Gastroesophageal sphincter (tissue), 4 donors: ENCODE results near the gene LIPC. TPM values are rescaled to one million over a fixed set of nuclear protein-coding genes. Genes with fewer than 3 reads are reported as not detected.
A peak's percentile ranks its signal among the peaks of the same experiment; 100 is the strongest.

ENCODE experiments used
- ATAC-seq: fragments of 150-250 bp; one replicate; pipeline ENCODE4 v1.9.1; 2016; ENCODE audit warnings: mild to moderate bottlenecking, moderate library complexity
- H3K27ac ChIP-seq, 4 donors: fragments of 200-600 bp; sonication (generic) in 3 of 4; 1 replicate in 3 of 4; 2 replicates in 1 of 4; pipeline ENCODE4 v1.5.1; 2016 to 2019
- H3K27me3 ChIP-seq: fragments of 200-600 bp; sonication (generic); one replicate; pipeline ENCODE4 v1.5.1; 2019
- H3K36me3 ChIP-seq, 2 donors: fragments of 200-600 bp; sonication (generic); one replicate each; pipeline ENCODE4 v1.5.1; 2019; ENCODE audit warnings: control low read depth in 1 of 2
- H3K4me1 ChIP-seq, 3 donors: fragments of 200-600 bp; sonication (generic); 1 replicate in 2 of 3; 2 replicates in 1 of 3; pipeline ENCODE4 v1.5.1; 2016 to 2019; ENCODE audit warnings: control low read depth in 2 of 3
- H3K4me3 ChIP-seq, 2 donors: fragments of 200-600 bp; sonication (generic); one replicate each; pipeline ENCODE4 v1.5.1; 2019; ENCODE audit warnings: mild to moderate bottlenecking in 1 of 2, moderate library complexity in 1 of 2
- H3K9me3 ChIP-seq, 3 donors: fragments of 200-600 bp; sonication (generic); one replicate each; pipeline ENCODE4 v1.5.1; 2017 to 2019; ENCODE audit warnings: control low read depth in 2 of 3
- EP300 ChIP-seq: sonication (generic); formaldehyde crosslinking; IDR thresholded peaks from one replicate; pipeline ENCODE4 v1.6.1; 2017; ENCODE audit warnings: antibody characterized with exemption, mild to moderate bottlenecking
- POLR2A ChIP-seq, 2 donors: fragments of 450-650 bp; IDR thresholded peaks; one replicate each; pipeline ENCODE4 v1.6.1; 2017; ENCODE audit warnings: antibody characterized with exemption in 2 of 2, mild to moderate bottlenecking in 2 of 2, moderate library complexity in 1 of 2
- POLR2AphosphoS5 ChIP-seq: sonication (generic); formaldehyde crosslinking; IDR thresholded peaks from one replicate; pipeline ENCODE4 v1.6.1; 2017; ENCODE audit warnings: antibody characterized with exemption
- WGBS, 2 donors: methylation state at CpG; one replicate each; pipeline ENCODE4 v1.1.5; 2018; ENCODE audit warnings: low coverage in 1 of 2; 5-methylcytosine and 5-hydroxymethylcytosine counted together
- total RNA-seq, 4 donors: library from RNA; depleted of rRNA; stranded (reverse); fragments of >200 nt; gene quantifications; one replicate each; pipeline ENCODE4 v1.1.0, GENCODE V29; 2016
- TF ChIP-seq, protein P1 (sequence below), 4 experiments: fragments of 200-600 bp in 2 of 4; fragments of 450-650 bp in 2 of 4; sonication (generic) in 1 of 4; IDR thresholded peaks; one replicate each; pipeline ENCODE4 v1.5.1; 2017 to 2019; ENCODE audit warnings: antibody characterized with exemption in 4 of 4, mild to moderate bottlenecking in 2 of 4, moderate library complexity in 2 of 4

The LIPC gene
- total RNA-seq, 4 donors from 2014 or later: 0.32 to 0.50 TPM; not detected in 2

DNA sequence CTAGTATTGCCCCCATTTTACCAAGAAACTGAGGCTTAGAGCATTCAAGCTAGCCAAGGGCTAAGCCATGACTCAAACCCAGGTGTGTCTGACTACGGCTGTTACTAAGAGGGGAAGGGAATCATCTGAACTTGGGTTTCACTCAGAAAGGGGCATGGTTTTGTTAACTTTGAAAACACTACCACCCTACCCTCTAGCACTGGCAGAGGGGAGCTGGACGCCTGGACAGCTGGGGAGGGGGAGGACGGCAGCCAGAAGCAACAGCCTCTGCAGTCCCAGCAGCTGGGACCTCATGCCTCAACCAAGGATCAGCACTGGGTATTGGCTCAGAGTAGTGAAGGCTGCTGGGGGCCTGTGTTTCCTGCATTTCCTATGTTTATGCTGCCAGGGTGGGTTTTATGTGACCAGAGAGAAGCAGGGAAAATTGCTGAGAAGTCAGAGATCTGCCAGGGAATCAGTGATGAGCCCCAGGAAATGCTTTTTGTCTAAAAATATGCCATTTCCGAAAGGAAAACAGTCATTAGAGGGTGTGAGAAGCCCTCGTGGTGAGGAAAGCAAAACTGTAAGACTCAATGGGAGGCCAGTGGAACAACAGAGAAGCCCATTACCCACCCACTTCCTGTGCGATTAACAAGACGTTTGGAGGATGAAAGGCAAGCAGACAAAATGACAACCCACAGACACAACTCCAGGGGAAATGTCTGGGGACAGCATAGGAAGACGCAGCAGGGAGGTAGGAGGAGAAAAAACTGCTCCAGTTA lies 41.2 kb downstream of the LIPC start:
- no peak overlapping the region for H3K27ac ChIP-seq
- TF ChIP-seq, protein P1, sequence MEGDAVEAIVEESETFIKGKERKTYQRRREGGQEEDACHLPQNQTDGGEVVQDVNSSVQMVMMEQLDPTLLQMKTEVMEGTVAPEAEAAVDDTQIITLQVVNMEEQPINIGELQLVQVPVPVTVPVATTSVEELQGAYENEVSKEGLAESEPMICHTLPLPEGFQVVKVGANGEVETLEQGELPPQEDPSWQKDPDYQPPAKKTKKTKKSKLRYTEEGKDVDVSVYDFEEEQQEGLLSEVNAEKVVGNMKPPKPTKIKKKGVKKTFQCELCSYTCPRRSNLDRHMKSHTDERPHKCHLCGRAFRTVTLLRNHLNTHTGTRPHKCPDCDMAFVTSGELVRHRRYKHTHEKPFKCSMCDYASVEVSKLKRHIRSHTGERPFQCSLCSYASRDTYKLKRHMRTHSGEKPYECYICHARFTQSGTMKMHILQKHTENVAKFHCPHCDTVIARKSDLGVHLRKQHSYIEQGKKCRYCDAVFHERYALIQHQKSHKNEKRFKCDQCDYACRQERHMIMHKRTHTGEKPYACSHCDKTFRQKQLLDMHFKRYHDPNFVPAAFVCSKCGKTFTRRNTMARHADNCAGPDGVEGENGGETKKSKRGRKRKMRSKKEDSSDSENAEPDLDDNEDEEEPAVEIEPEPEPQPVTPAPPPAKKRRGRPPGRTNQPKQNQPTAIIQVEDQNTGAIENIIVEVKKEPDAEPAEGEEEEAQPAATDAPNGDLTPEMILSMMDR (IDR thresholded peaks at IDR 0.05): no peak
- no peak for TF ChIP-seq EP300
- TF ChIP-seq POLR2A (IDR thresholded peaks at IDR 0.05): no peak
- TF ChIP-seq POLR2AphosphoS5: no peak
- no peaks in the 10 kb centered on the region for H3K36me3 ChIP-seq
- no peak overlapping the region for H3K4me3 ChIP-seq
- 50 to 81% methylated on average over 3 to 4 of the region's 8 CpGs for WGBS, 2 donors
- no peaks in the 10 kb centered on the region for H3K9me3 ChIP-seq
- no peak for ATAC-seq
- H3K27me3 ChIP-seq: no peaks in the 10 kb centered on the region
- H3K4me1 ChIP-seq: peaks cover 0 to 15% (median 3%) of the 10 kb centered on the region in 3 donors

DNA sequence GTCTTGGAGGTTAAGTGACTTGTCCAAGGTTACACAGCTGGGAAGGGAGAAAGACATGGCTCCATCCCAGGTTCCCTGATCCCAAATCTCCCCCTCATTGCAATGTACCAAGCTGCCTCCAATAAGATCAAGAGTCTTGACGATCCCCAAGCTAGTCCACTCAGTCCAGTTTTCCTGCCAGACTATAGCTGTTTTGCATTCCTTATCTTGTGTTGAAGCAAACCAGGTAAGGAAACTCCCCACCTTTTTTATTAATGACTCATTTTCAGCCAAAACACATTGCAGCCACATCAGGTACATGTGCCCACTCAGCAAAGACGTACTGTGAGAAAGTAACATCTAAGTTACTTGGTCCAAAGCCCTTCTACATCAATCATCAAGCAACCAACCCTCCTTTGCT lies 41.9 kb downstream of the LIPC start:
- Histone ChIP-seq H3K27me3 (no peaks in the 10 kb centered on the region), H3K27ac (no peak overlapping the region), H3K4me3 (no peak overlapping the region), H3K4me1 (peaks cover 0 to 15% (median 3%) of the 10 kb centered on the region in 3 donors), H3K36me3 (no peaks in the 10 kb centered on the region), H3K9me3 (no peaks in the 10 kb centered on the region)
- 33 to 50% methylated on average over 1 to 2 of the region's 2 CpGs for whole genome bisulfite sequencing, 2 donors
- ATAC-seq: no peak
- no peak for TF ChIP-seq POLR2A (IDR thresholded peaks at IDR 0.05)
- TF ChIP-seq EP300: no peak
- TF ChIP-seq POLR2AphosphoS5: no peak
- TF ChIP-seq, protein P1 (IDR thresholded peaks at IDR 0.05): no peak

DNA sequence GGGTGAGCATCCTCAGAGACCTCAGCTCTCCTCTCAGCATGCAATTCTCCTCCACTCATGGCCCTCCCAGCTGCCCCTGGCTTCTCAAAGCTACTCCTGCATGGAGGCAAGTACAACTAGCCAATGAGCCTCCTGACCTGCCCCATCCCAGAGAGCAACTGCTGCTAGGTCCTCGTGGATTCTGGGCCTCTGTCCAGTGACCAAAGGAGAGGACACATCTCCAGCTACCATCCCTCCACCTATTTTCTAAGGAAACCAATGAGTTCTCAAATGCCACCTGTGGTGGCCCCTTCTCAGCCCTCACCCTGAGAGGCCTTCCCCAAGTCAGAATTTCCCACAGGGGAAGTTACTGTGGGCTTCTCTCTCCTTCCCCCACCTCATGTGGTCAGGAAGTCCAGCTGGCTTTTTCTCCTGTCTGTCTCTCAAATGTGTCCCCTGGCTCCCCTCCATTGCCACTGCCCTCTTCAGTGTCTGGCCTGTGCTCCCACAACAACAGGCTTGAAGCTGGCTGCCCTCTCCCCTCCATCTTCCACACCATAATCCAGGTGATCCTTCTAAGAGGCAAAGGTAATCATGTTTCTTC lies 43.0 kb downstream of the LIPC start:
- WGBS, 2 donors: 100% methylated on average over 1 of the region's 1 CpG; no CpG with 5 or more reads in 1 of the 2 donors
- Histone ChIP-seq H3K4me3 (no peak overlapping the region), H3K36me3 (no peaks in the 10 kb centered on the region), H3K27me3 (no peaks in the 10 kb centered on the region), H3K4me1 (peaks cover 0 to 15% (median 3%) of the 10 kb centered on the region in 3 donors), H3K9me3 (no peaks in the 10 kb centered on the region), H3K27ac (peak overlapping the region in 2 of 4 donors; percentile 30 to 32)
- no peak for ATAC-seq
- no peak for TF ChIP-seq EP300

DNA sequence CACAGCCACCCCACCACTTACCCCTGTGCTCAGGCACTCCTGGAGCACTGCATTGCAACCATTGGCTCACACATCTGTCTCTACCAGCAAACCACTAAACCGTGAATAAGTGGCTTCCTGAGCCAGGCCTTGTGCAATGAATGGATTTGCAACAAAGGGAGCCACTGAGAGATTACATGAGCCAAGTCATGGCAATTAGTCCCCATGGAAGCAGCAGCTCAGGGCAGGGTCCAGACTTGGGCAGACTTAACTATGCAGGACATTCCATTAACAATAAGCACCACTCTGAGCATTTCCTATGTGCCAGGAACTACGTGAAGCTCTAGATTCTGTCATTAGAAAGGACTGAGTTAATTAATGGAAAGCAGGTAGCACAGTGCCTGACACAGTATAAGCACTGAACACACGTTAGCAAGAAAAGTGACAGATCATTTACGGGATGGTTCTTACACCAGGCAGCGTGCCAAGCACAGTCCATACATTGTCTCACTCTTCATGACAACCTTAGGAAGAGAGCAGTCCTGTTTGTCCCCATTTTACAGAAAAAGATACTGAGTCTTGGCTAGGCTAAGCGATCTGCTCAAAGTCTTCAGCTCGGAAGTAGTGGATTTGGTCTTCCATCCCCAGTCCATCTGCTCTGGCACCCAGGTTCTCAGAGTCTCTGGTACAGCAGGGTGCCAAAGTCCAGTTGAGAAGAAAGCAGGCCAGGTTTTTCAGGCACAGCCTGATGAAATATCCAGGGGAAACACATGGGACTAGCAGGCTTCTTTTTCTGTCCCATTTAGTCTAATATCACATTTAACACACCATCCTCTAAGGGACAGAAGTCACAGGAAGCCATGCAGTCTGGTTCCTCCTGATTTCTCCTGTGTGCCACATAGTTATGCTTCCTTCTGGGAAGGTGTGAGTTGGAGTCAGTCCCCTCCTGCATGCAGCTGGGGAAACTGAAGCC lies 44.1 kb downstream of the LIPC start:
- no peaks in the 10 kb centered on the region for H3K36me3 ChIP-seq

More for the DNA sequence above, 44.1 kb downstream of the LIPC start:
- peak; percentile 66 for ATAC-seq
- Histone ChIP-seq H3K9me3 (no peaks in the 10 kb centered on the region), H3K4me3 (no peak overlapping the region), H3K4me1 (peaks cover 0 to 15% (median 3%) of the 10 kb centered on the region in 3 donors), H3K27ac (peak overlapping the region in 2 of 4 donors; percentile 30 to 58), H3K27me3 (no peaks in the 10 kb centered on the region)
- 78 to 90% methylated on average over 2 to 6 of the region's 7 CpGs for WGBS, 2 donors
- no peak for TF ChIP-seq POLR2AphosphoS5
- TF ChIP-seq POLR2A (IDR thresholded peaks at IDR 0.05): no peak
- TF ChIP-seq, protein P1 (IDR thresholded peaks at IDR 0.05): no peak
- no peak for TF ChIP-seq EP300
